ENCODE results near the gene CTDSP2.
"Not testable (repeated sequence)": the region's sequence is repeated elsewhere in the genome, so short reads cannot be mapped to it uniquely, and the experiment has no call there.

The CTDSP2 gene

GRCh38 chr12:57782243-57782607 is 64.3 kb downstream of the CTDSP2 start:
- DNase-seq (ENCODE audit: low spot score), result no peak

- no peak for DNase-seq (ENCODE audit: low spot score)
Measured at GRCh38 chr12:57781801-57782200, 64.7 kb downstream of the CTDSP2 start.

DNA sequence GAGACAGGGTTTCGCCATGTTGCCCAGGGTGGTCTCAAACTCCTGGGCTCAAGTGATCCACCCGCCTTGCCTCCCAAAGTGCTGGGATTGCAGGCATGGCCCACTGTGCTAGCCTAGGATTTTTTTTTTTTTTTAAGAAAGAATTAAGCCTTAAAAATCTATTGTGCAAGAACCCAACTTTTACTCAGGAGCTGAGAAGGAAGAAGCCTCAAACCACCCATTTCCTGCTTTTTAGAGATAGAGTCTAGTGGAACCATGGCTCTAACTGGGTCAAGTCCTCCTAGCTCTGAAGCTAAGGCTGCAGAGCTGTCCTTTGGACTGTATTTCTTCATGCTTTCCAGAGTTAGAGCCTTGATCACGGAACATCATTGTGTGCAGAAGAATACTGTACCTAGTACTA is 65.3 kb downstream of the CTDSP2 start:
- DNase-seq (ENCODE audit: low spot score), result no peak

- DNase-seq (ENCODE audit: low spot score), result no peak
Measured at GRCh38 chr12:57780284-57780897, 66.1 kb downstream of the CTDSP2 start.

- no peak for DNase-seq (ENCODE audit: low spot score)
Measured at GRCh38 chr12:57779736-57780135, 66.8 kb downstream of the CTDSP2 start.

DNA sequence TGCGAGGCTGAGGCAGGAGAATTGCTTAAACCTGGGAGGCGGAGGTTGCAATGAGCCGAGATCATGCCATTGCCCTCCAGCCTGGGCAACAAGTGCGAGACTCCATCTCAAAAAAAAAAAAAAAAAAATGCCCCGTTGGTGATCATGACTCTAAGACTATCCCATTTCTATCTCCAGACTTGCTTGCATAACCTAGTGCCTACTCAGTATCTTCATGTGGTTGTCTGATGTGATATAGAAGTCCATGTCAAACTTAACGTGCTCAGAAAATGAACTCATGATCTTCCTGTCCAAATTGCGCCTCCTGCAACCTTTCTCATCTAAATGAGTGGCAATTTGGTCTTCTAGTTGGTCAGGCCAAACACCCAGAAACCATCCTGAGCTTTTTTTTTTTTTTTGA is 68.6 kb downstream of the CTDSP2 start:
- DNase-seq (ENCODE audit: low spot score), result no peak

DNA sequence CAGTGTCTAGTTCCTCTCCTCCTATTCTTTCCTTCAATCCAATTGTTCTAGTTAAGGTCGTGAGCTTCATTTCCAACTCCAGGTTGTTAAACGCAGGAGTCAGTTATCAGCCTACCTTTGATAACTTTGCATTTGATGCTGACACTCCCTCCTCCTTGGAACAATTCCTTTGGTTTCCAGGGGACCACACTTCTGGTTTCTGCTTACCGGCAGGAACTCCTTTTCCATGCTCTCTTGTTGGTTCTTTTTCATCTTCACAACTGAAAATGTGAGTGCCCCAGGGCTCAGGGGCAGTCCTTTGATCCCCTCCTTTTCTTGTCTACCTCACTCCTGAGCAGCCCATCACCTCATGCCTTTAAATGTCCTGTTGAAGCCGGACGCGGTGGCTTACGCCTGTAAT is 69.2 kb downstream of the CTDSP2 start:
- DNase-seq (ENCODE audit: low spot score), result no peak

DNA sequence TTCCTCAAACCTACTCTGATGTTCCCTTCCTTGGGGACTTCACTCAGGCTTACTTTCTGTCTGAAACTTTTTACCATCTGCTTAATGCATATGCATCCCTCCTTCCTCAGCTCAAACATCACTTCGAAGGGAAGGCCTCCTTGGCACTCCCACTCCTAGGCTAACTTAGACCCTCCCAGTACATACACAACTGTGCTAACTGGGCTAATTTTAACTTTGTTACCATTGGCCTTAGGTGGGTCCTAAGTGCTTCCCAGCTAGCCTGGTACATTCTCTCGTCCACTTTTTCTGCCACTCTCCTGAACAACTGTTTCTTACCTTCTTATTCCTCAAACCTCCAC is 70.3 kb downstream of the CTDSP2 start:
- DNase-seq (ENCODE audit: low spot score), result no peak

GRCh38 chr12:57775563-57776246 is 70.8 kb downstream of the CTDSP2 start:
- DNase-seq (ENCODE audit: low spot score), result no peak

DNA sequence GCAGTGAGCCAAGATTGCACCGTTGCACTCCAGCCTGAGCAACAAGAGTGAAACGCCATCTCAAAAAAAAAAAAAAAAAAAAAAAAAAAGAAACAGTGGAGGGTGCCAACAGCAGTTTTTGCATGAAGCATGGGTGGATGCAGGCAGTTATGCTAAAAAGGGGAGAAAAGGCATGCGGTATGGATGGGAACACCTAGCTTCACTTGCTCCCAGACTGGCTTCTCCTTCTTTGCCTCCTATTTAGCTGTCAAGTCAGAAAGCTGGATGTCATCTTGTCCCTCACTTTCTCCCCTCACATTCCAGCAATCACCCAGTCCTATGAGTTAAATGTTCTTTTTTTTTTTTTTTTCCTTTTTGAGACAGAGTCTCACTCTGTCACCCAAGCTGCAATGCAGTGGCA is 71.5 kb downstream of the CTDSP2 start:
- DNase-seq (ENCODE audit: low spot score), result no peak

DNA sequence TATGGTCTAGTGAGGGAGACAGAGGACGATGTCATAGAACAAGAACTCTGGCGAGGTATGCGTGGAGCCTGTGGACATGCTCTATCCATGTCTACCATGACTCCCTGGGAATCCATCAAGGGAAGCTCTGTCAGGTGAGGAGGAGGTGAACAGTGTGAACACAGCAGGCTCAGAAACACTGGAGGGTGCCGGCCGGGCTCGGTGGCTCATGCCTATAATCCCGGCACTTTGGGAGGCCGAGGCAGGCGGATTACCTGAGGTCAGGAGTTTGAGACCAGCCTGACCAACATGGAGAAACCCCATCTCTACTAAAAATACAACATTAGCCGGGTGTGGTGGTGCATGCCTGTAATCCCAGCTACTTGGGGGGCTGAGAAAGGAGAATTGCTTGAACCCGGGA is 71.9 kb downstream of the CTDSP2 start:
- DNase-seq (ENCODE audit: low spot score), result not testable (repeated sequence)

DNA sequence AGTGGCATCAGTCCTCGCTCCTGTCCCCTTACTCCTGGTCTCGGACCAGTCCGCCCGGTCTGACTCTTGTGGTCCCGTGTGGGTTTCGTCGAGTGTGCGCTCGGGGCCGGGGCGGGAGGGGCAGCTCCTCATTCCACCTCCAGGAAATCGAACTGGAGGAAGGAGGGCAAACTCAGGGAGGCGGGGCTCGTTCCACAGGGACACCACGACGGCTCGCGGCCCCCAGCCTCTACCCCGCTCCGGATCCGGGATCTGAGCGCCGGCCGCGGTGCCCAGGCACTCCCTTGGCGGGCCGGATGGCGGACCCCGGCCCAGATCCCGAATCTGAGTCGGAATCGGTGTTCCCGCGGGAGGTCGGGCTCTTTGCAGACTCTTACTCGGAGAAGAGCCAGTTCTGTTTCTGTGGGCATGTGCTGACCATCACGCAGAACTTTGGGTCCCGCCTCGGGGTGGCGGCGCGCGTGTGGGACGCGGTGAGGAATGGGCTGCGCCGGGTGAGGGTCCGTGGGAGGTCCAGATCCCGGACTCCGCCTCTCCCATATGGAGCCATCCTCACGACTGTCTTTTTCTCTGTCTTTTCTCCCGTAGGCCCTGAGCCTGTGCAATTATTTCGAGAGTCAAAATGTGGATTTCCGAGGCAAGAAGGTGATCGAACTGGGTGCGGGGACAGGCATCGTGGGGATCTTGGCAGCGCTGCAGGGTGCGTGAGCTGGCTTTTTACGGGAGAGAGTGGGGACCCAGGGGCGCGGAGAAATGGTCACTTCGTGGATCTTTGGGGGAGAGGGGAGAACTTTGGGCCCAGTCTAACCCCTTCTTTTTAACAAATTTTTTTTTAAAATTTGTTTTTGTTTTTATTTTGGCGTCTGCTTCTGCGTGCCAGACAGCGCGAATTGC is 73.9 kb downstream of the CTDSP2 start, which contains the start of gene EEF1AKMT3:
EEF1AKMT3 (plus strand) TSS at position 186 of the 894 bp plus-strand sequence; CDS start at position 297, 111 bp downstream.
- peak; percentile 51 for DNase-seq (ENCODE audit: low spot score)

GRCh38 chr12:57771873-57772428 is 74.6 kb downstream of the CTDSP2 start, which contains the start of gene METTL1:
Gene METTL1 (minus strand): TSS chr12:57772105. CDS start chr12:57772083, 22 bp downstream.
- peak; percentile 89 for DNase-seq (ENCODE audit: low spot score)

- DNase-seq (ENCODE audit: low spot score), result peak; percentile 84
Measured at GRCh38 chr12:57771236-57771872, 75.2 kb downstream of the CTDSP2 start.

DNA sequence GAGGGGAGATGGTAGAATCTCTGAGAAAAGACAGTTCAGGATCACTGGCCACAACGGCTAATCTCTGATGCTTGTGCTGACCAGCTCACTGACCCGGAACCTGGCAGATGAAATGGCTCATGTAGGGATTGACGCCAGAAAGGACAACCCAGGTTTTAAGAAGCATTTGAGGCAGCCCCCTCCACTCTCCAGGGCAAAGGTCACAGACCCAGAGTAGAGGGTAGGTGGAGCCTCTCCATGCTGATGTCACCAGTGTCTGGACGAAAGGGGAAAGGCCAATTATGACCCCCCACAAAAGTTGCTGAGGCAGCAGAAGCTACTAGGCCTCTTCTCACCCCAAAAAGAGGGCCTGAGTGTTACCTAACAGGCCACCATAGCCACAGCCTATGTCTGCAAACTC is 75.8 kb downstream of the CTDSP2 start:
- DNase-seq (ENCODE audit: low spot score), result no peak
